ENCODE measurements around the gene ENPP3.

Gene ENPP3

DNA sequence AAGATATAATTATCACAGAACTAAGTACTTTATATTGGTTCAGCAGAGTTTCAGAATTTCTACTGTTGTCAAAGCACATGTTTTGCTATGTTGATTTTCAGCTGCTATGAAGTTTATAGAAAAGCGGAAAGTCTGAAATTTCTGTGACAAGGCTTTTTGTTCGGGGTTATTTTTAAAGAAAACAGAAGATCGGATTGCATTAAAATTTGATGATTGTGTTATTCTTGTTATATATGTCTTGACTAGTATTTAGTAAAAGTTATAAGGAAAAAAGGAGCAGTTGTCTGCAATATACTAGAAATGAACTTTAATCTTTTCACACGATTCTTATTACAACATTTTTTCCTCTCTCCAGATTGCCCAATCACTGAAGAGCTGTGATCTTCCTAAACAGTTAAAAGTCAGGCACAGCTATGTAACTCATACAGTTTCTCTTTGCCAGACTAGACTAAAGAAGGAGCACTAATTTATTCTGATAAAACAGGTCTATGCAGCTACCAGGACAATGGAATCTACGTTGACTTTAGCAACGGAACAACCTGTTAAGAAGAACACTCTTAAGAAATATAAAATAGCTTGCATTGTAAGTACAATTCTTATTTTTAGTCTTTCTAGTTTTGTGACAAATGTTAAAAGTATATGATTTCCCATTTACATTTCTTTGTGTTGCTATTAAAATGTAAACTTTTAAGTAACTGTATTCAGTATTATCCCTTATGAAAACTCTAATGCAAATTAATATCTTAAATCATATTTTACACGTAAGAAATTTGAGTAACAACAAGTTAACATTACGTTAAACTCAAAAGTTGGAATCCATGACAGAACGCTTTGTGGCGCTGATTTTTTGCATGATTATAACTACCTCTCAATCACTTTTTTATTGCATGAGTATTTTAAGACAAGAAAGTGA, at the start of gene ENPP3:
Gene ENPP3, plus strand, starts transcription at position 423 of the 913 bp plus-strand sequence. Its CDS starts 83 bp downstream, at position 506.
- DNase-seq: peak; percentile 32 to 33

GRCh38 chr6:131587909-131588308, 49.2 kb upstream of the ENPP3 start:
- no peak for DNase-seq

- no peak for DNase-seq
Observed at GRCh38 chr6:131588643-131589042, 48.5 kb upstream of the ENPP3 start.

DNA sequence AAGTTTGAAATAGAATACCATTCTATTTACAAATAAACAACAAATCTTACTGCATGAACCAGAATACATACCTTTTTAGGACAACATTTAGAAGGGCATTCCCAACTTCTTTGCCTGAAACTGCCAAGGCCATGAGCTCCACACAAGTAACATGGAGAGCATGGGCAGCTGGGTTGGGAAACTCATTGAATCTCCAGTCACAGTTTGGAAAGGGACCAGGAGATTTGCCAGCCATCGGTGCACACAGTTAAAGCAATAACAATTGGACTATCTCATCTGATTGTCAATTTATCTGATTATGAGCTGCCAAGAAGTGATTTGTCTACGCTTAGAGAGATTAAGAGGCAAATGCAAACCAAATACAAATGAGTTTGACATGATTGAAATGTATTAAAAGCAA, 44.2 kb upstream of the ENPP3 start:
- DNase-seq: no peak

DNA sequence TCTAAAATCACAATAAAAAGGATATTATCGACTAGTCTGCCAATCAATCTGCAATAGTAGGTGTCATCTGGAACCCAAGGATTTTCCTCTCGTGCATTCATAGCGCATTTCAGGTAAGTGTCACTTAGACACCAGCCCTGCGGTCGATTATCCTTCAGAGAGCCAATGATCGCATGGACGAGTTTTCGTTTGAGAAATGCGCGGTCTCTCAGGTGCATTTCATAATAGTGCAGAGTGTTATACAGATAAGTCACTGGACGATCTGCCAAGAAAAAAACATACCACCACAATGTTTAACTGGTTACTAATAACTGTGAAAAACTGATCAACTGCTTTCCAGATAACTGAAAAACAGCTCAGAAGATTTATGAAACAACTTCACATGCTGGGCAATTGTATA, 43.0 kb upstream of the ENPP3 start:
- DNase-seq: no peak

DNA sequence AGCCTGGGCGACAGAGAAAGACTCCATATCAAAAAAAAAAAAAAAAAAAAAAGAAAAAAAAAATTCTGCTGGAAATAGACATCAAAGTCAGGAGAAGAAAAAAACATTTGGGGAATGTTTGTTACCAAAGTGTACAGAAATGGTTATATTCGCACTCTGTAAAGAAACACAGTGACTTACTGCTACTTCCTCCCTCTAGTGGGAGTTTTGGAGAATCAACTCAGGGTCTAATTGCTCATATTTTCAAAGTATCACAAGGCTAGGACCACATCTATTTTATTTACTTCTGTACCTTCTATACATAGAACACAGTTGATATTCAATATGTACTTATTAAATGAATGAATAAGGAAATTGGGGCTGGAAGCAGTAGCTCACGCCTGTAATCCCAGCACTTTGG, 39.7 kb upstream of the ENPP3 start:
- peak; percentile 15 to 44 for DNase-seq

GRCh38 chr6:131600716-131601115, 36.4 kb upstream of the ENPP3 start:
- no peak for DNase-seq

GRCh38 chr6:131602781-131603312, 34.3 kb upstream of the ENPP3 start:
- DNase-seq: no peak

GRCh38 chr6:131613296-131613925, 23.7 kb upstream of the ENPP3 start:
- no peak for DNase-seq

DNA sequence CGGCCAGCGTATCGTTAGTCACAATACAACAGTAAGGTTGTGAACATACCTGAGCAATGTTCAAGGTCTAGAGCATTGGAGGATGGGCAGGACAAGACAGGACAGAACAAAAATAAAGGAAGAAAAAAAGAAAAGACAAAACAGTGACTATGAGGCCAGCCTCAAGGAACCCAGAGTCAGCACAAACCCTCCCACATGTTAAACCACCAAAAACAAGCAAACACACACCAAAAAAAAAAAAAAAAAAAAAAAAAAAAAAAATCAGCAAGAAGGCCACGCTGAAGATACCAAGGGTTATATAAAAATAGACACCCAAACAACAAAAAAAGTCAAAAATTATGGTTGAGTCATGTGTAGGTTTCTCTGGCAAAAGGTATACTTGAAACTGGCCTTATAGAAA, 21.8 kb upstream of the ENPP3 start:
- DNase-seq: no peak

- DNase-seq: peak; percentile 93 to 94
Observed at GRCh38 chr6:131627724-131628682, 9.1 kb upstream of the ENPP3 start, which contains the start of gene MED23. Gene MED23, minus strand, starts transcription at chr6:131628242. Its CDS starts 193 bp downstream, at chr6:131628049.

GRCh38 chr6:131628726-131629125, 8.4 kb upstream of the ENPP3 start:
- peak; percentile 16 to 23 for DNase-seq

DNA sequence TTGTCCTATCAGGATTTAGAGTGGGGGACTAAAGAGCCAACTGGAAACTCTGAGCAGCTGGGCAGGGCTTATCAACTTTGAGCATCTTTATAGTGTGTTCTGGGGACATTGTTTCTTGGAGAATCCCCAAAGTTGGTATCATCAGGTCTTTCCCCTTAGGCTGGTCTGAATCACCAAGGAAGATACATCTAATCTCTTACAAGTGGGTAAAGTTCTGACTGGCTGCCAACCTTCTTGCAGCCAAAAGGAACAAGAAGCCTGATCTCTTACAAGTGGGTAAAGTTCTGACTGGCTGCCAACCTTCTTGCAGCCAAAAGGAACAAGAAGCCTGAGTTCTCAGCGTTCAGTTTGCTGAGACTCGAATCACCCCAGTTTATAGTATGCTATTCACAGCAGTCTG, 7.5 kb upstream of the ENPP3 start:
- no peak for DNase-seq

DNA sequence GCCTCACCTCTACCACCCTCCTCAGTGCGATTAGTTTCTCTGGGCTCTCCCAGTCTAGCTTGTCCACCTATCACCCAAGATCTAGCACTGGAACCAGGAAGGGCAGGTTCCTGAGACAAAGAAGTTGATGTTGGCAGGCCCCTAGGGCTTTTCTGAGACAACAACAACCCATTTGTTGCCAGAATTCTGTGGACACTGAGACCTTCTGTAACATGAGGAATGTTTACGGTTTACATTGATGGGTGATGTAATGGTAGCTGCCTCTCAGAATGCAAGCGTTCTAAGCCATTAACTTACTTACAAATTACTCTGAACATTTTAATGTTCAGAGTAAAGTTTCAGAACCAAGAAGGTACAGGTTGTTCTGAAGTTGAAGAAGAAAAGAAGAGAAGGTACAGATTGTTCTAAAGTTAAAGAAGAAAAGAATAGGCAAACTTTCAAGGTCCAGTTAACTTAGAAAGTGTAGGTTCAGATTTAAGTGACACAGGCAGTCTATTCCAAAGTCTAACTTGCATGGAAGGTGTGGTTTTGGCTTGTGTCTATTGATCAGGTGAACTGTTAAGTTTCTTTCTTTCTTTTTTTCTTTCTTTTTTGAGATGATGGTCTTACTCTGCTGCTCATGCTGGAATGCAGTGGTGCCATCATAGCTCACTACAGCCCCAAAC, 5.3 kb upstream of the ENPP3 start:
- no peak for DNase-seq

- DNase-seq: no peak
Observed at GRCh38 chr6:131635384-131636340, 1.4 kb upstream of the ENPP3 start.

DNA sequence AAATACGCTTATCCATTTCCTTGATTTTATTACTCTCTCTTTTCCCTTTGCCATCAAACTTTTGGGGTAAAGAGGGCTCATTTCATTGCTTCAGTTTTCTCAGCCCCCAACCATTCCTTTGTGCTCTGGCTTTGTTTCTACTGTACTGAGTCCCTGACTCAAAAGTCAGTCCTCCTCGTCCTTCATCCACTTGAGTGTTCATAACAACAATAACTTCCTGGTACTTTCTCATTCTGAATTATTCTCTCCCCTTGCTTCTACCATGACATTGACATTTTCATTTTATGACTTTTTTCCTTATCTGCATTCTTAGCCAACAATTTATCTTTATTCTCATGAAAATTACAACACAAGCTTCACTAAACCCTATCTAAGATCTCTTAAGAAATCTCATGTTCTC, 911 bp downstream of the ENPP3 start:
- no peak for DNase-seq

- DNase-seq: no peak
Observed at GRCh38 chr6:131640100-131640499, 3.0 kb downstream of the ENPP3 start.

- no peak for DNase-seq
Observed at GRCh38 chr6:131640576-131640975, 3.5 kb downstream of the ENPP3 start.

- no peak for DNase-seq
Observed at GRCh38 chr6:131641554-131641953, 4.5 kb downstream of the ENPP3 start.

- DNase-seq: no peak
Observed at GRCh38 chr6:131642565-131642964, 5.5 kb downstream of the ENPP3 start.

All from AML-193 (cell line).